GM21367 (cell line): Measurements from ENCODE around the gene ITGAE.
A peak's percentile ranks its signal among the peaks of the same experiment; 100 is the strongest.
"Not testable (repeated sequence)": the region's sequence is repeated elsewhere in the genome, so short reads cannot be mapped to it uniquely, and the experiment has no call there.

Experiments used
- ATAC-seq: cut with Tn5 transposase; IDR thresholded peaks from one replicate; pipeline ENCODE4 v1.9.1; 2021; ENCODE audit not compliant: unreplicated experiment

The ITGAE gene

GRCh38 chr17:3730881-3731429 lies 70.0 kb downstream of the ITGAE start:
- no peak for ATAC-seq

- no peak for ATAC-seq
Observed at GRCh38 chr17:3729881-3730280, 71.1 kb downstream of the ITGAE start.

- not testable (repeated sequence) for ATAC-seq
Observed at GRCh38 chr17:3728099-3728498, 72.9 kb downstream of the ITGAE start.

- ATAC-seq, result no peak
Observed at GRCh38 chr17:3727041-3727440, 73.9 kb downstream of the ITGAE start.

- ATAC-seq, result no peak
Observed at GRCh38 chr17:3724378-3725077, 76.5 kb downstream of the ITGAE start.

- peak; percentile 67 for ATAC-seq
Observed at GRCh38 chr17:3723556-3724377, 77.2 kb downstream of the ITGAE start, which contains the start of gene HASPIN. TSS of gene HASPIN (plus strand) at chr17:3723903. CDS start at chr17:3723936, 33 bp downstream.

GRCh38 chr17:3723188-3723555 lies 77.8 kb downstream of the ITGAE start:
- peak; percentile 4 for ATAC-seq

- no peak for ATAC-seq
Observed at GRCh38 chr17:3722716-3723115, 78.3 kb downstream of the ITGAE start.

GRCh38 chr17:3719265-3719664 lies 81.7 kb downstream of the ITGAE start:
- no peak for ATAC-seq

- ATAC-seq, result no peak
Observed at GRCh38 chr17:3718201-3718600, 82.8 kb downstream of the ITGAE start.

GRCh38 chr17:3715296-3715695 lies 85.7 kb downstream of the ITGAE start:
- no peak for ATAC-seq

- ATAC-seq, result no peak
Observed at GRCh38 chr17:3712811-3713463, 88.1 kb downstream of the ITGAE start.

- ATAC-seq, result peak; percentile 72
Observed at GRCh38 chr17:3710951-3711383, 90.0 kb downstream of the ITGAE start.

GRCh38 chr17:3708366-3708765 lies 92.6 kb downstream of the ITGAE start:
- no peak for ATAC-seq

GRCh38 chr17:3705718-3705984 lies 95.3 kb downstream of the ITGAE start:
- ATAC-seq, result not testable (repeated sequence)

- ATAC-seq, result no peak
Observed at GRCh38 chr17:3704931-3705717, 95.9 kb downstream of the ITGAE start.

GRCh38 chr17:3702041-3702539 lies 98.9 kb downstream of the ITGAE start:
- ATAC-seq, result not testable (repeated sequence)

- ATAC-seq, result no peak
Observed at GRCh38 chr17:3699951-3700350, 101.0 kb downstream of the ITGAE start.

- ATAC-seq, result no peak
Observed at GRCh38 chr17:3698139-3698538, 102.8 kb downstream of the ITGAE start.

GRCh38 chr17:3697103-3697476 lies 103.9 kb downstream of the ITGAE start:
- no peak for ATAC-seq
